Fibroblast of lung (primary cell): ENCODE data around the gene SNX30. TPM values are rescaled to one million over a fixed set of nuclear protein-coding genes. Genes with fewer than 3 reads are reported as not detected.

Experiments
- DNase-seq, 2 donors: peaks; one replicate each; pipeline versions ENCODE4 v3.0.0 to v3.0.0-alpha.2; 2010; ENCODE audit warnings: low read depth in 2 of 2
- H2AFZ ChIP-seq: 2 replicates; pipeline ENCODE4 v1.5.1; 2012; ENCODE audit warnings: low read length, control low read depth, inconsistent platforms
- H3K27ac ChIP-seq: 2 replicates; pipeline ENCODE4 v1.5.1; 2011; ENCODE audit warnings: low read length, control low read depth; ENCODE audit not compliant: insufficient read depth
- H3K27me3 ChIP-seq: 2 replicates; pipeline ENCODE4 v1.5.1; 2011; ENCODE audit warnings: mild to moderate bottlenecking, low read length; ENCODE audit not compliant: control insufficient read depth, insufficient read depth
- H3K36me3 ChIP-seq: 2 replicates; pipeline ENCODE4 v1.5.1; 2011; ENCODE audit warnings: low read length; ENCODE audit not compliant: control insufficient read depth, insufficient read depth
- H3K4me1 ChIP-seq: 2 replicates; pipeline ENCODE4 v1.5.1; 2011; ENCODE audit warnings: low read length; ENCODE audit not compliant: control insufficient read depth, insufficient read depth; ENCODE audit errors: extremely low read depth
- H3K4me2 ChIP-seq: 2 replicates; pipeline ENCODE4 v1.5.1; 2011; ENCODE audit warnings: low read length, control low read depth; ENCODE audit not compliant: insufficient read depth; ENCODE audit errors: extremely low read depth
- H3K4me3 ChIP-seq, 4 experiments: fragments of 200-600 bp in 1 of 4; sonication (generic) in 1 of 4; replicated peaks in 1 of 4; 2 replicates each; pipeline ENCODE4 v1.5.1; 2011 to 2016; ENCODE audit warnings: low read length in 4 of 4, low read depth in 3 of 4, mild to moderate bottlenecking in 3 of 4, control low read depth in 2 of 4, inconsistent platforms in 1 of 4, mixed read lengths in 1 of 4; ENCODE audit not compliant: insufficient read depth in 1 of 4; ENCODE audit errors: control extremely low read depth in 1 of 4
- H3K79me2 ChIP-seq: 2 replicates; pipeline ENCODE4 v1.5.1; 2012; ENCODE audit warnings: mild to moderate bottlenecking, low read length, inconsistent platforms; ENCODE audit not compliant: control insufficient read depth, insufficient read depth
- H3K9ac ChIP-seq: 2 replicates; pipeline ENCODE4 v1.5.1; 2011; ENCODE audit warnings: mild to moderate bottlenecking, low read length, control low read depth; ENCODE audit not compliant: insufficient read depth
- H3K9me3 ChIP-seq: 2 replicates; pipeline ENCODE4 v1.5.1; 2012; ENCODE audit warnings: low read depth, low read length; ENCODE audit not compliant: control insufficient read depth, insufficient read depth
- H4K20me1 ChIP-seq: 2 replicates; pipeline ENCODE4 v1.5.1; 2011; ENCODE audit warnings: low read length; ENCODE audit not compliant: control insufficient read depth, insufficient read depth; ENCODE audit errors: extremely low read depth
- EZH2 ChIP-seq: IDR thresholded peaks from 2 replicates; pipeline ENCODE4 v1.5.1; 2012; ENCODE audit warnings: low read length, control low read depth, mild to moderate bottlenecking; ENCODE audit errors: missing control alignments
- polyA plus RNA-seq, 2 donors: library from polyadenylated mRNA; depleted of rRNA in 1 of 2; stranded (reverse) in 1 of 2; unstranded in 1 of 2; fragments of >200 nt; gene quantifications; 2 replicates each; pipeline ENCODE4 v1.2.1, GENCODE V29; 2011 to 2012; ENCODE audit warnings: missing spikeins in 1 of 2
- total RNA-seq: library from RNA; depleted of rRNA; stranded (reverse); fragments of >200 nt; gene quantifications from 2 replicates; pipeline ENCODE4 v1.2.1, GENCODE V29; 2014
- TF ChIP-seq, protein P1 (sequence below), 2 donors: IDR thresholded peaks in 1 of 2; conservative IDR thresholded peaks in 1 of 2; 1 replicate in 1 of 2; 2 replicates in 1 of 2; pipeline ENCODE4 v1.5.1; 2011 to 2012; ENCODE audit warnings: low read length in 2 of 2, control low read depth in 1 of 2, inconsistent platforms in 1 of 2, low read depth in 1 of 2, mild to moderate bottlenecking in 1 of 2

Gene SNX30
- total and polyA plus RNA-seq, 2 donors (not counting 1 experiment from before 2014, with no cell fraction given), result 7.9 to 20.6 TPM

DNA sequence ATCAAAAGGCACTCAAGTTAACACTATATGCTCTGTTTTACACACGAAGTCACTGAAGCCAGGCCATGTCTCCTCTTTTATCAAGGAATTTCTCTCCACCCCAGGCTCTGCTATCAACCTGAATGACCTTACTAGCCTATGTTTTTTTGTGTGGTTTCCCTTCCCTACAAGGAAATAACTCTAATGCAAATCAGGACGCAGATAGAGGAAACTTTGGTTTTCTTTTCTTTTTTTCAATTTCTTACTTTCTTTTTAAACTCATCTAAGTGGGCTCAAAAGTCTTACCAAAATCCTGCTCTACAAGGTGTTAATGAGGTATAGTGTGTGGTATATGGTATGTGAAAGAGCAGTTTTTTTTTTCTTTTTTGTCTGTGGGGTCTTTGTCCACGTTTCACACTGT lies 145.6 kb downstream of the SNX30 start:
- Histone ChIP-seq H3K9ac (no peak overlapping the region), H2AFZ (no peak overlapping the region)
- TF ChIP-seq, protein P1, sequence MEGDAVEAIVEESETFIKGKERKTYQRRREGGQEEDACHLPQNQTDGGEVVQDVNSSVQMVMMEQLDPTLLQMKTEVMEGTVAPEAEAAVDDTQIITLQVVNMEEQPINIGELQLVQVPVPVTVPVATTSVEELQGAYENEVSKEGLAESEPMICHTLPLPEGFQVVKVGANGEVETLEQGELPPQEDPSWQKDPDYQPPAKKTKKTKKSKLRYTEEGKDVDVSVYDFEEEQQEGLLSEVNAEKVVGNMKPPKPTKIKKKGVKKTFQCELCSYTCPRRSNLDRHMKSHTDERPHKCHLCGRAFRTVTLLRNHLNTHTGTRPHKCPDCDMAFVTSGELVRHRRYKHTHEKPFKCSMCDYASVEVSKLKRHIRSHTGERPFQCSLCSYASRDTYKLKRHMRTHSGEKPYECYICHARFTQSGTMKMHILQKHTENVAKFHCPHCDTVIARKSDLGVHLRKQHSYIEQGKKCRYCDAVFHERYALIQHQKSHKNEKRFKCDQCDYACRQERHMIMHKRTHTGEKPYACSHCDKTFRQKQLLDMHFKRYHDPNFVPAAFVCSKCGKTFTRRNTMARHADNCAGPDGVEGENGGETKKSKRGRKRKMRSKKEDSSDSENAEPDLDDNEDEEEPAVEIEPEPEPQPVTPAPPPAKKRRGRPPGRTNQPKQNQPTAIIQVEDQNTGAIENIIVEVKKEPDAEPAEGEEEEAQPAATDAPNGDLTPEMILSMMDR (conservative IDR thresholded peaks at IDR 0.05 in 1 of 2, IDR thresholded peaks at IDR 0.05 in 1 of 2; ENCODE audit: low read depth in 1 of 2, low read length in 2 of 2), result no peak
- TF ChIP-seq EZH2, result no peak

DNA sequence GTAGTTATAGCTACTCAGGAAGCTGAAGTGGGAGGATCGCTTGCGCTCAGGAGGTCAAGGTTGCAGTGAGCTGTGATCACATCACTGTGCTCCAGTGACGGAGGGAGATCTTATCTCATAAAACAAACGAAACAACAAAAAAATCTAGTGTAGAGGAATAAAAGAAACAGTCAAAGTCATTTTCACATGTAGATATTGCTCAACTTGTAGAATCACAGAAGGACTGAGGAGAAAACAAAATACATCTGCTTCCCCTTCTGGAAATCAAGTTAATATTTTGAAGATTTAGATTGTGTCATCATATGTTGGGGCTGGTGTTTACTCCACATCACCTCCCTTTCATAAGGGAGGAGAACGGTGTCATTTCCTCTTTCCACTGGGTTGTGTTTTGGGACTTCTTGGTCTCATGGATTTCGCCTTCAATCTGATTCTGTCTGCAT lies 148.3 kb downstream of the SNX30 start:
- Histone ChIP-seq H3K27ac (no peak overlapping the region), H3K27me3 (no peaks in the 10 kb centered on the region), H3K4me3 (no peak overlapping the region), H3K4me1 (no peaks in the 10 kb centered on the region), H3K79me2 (no peaks in the 10 kb centered on the region), H2AFZ (no peak overlapping the region), H3K9me3 (no peaks in the 10 kb centered on the region), H3K4me2 (no peak overlapping the region), H3K9ac (no peak overlapping the region), H3K36me3 (no peaks in the 10 kb centered on the region), H4K20me1 (no peaks in the 10 kb centered on the region)
- DNase-seq, result no peak
- TF ChIP-seq, protein P1 (conservative IDR thresholded peaks at IDR 0.05 in 1 of 2, IDR thresholded peaks at IDR 0.05 in 1 of 2; ENCODE audit: low read depth in 1 of 2, low read length in 2 of 2), result no peak
- TF ChIP-seq EZH2, result no peak

More for the DNA sequence above, 145.6 kb downstream of the SNX30 start:
- H3K4me2 ChIP-seq, result no peak overlapping the region
- DNase-seq, result no peak
- no peak overlapping the region for H3K27ac ChIP-seq
- no peaks in the 10 kb centered on the region for H3K79me2 ChIP-seq
- H3K36me3 ChIP-seq, result no peaks in the 10 kb centered on the region
- H3K27me3 ChIP-seq, result no peaks in the 10 kb centered on the region
- no peaks in the 10 kb centered on the region for H3K4me1 ChIP-seq
- H3K4me3 ChIP-seq, result no peak overlapping the region
- H4K20me1 ChIP-seq, result no peaks in the 10 kb centered on the region
- no peaks in the 10 kb centered on the region for H3K9me3 ChIP-seq

DNA sequence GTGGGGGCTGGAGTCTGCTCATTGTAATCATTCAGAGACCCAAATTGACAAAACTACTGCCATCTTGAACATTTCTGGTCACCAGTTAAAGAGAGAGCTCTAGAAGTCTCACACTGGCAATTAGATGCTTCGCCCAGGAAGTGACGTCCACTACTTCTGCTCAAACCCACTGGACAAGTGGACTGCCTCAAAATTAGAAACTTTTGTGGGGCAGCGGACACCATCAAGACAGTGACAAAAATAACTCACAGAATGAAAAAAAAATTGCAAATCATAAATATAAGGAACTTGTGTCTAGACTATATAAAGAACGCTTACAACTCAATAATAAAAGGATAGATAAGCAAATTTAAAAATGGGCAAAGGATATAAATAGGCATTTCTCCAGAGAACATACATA lies 149.9 kb downstream of the SNX30 start:
- no peak overlapping the region for H2AFZ ChIP-seq
- no peak for TF ChIP-seq EZH2
- TF ChIP-seq, protein P1 (conservative IDR thresholded peaks at IDR 0.05 in 1 of 2, IDR thresholded peaks at IDR 0.05 in 1 of 2; ENCODE audit: low read depth in 1 of 2, low read length in 2 of 2), result no peak
- H3K27me3 ChIP-seq, result no peaks in the 10 kb centered on the region

More for the DNA sequence above, 149.9 kb downstream of the SNX30 start:
- Histone ChIP-seq H3K4me1 (no peaks in the 10 kb centered on the region), H3K27ac (no peak overlapping the region), H3K4me2 (no peak overlapping the region), H4K20me1 (no peaks in the 10 kb centered on the region), H3K36me3 (no peaks in the 10 kb centered on the region), H3K4me3 (no peak overlapping the region), H3K9me3 (no peaks in the 10 kb centered on the region), H3K79me2 (no peaks in the 10 kb centered on the region), H3K9ac (no peak overlapping the region)
- no peak for DNase-seq
